Stimulated activated CD4-positive, alpha-beta T cell treated with anti-CD3 and anti-CD28 coated beads, Interleukin-2, amount 100 ng/mL, for 48 hours (primary cell): ENCODE results near the gene EFEMP2.
A peak's percentile ranks its signal among the peaks of the same experiment; 100 is the strongest.

Experiments
- DNase-seq, 2 donors: peaks; one replicate each; pipeline ENCODE4 v3.0.0-alpha.2; 2020

EFEMP2 gene

GRCh38 chr11:65872586-65873317, at the start of gene EFEMP2:
TSS of gene EFEMP2 (minus strand) at chr11:65872800. CDS start at chr11:65872354, 446 bp downstream.
- no peak for DNase-seq

GRCh38 chr11:65921876-65922275, 49.3 kb upstream of the EFEMP2 start:
- no peak for DNase-seq

- no peak for DNase-seq
Measured at GRCh38 chr11:65921033-65921555, 48.5 kb upstream of the EFEMP2 start.

GRCh38 chr11:65920372-65920802, 47.8 kb upstream of the EFEMP2 start:
- DNase-seq: no peak

GRCh38 chr11:65919573-65920371, 47.2 kb upstream of the EFEMP2 start:
- DNase-seq: peak in 1 of 2 donors; percentile 44

- DNase-seq: peak; percentile 99
Measured at GRCh38 chr11:65919141-65919572, 46.6 kb upstream of the EFEMP2 start, which contains the start of gene DRAP1. TSS of gene DRAP1 (plus strand) at chr11:65919426. CDS start at chr11:65919502, 76 bp downstream.

- no peak for DNase-seq
Measured at GRCh38 chr11:65918211-65919140, 45.9 kb upstream of the EFEMP2 start, which contains the start of gene C11orf68. TSS of gene C11orf68 (minus strand) at chr11:65919062. CDS start at chr11:65919031, 31 bp downstream.

- DNase-seq: no peak
Measured at GRCh38 chr11:65917434-65918210, 45.0 kb upstream of the EFEMP2 start.

GRCh38 chr11:65917077-65917433, 44.5 kb upstream of the EFEMP2 start:
- DNase-seq: no peak

- DNase-seq: no peak
Measured at GRCh38 chr11:65916391-65916790, 43.8 kb upstream of the EFEMP2 start.

- no peak for DNase-seq
Measured at GRCh38 chr11:65915821-65916251, 43.2 kb upstream of the EFEMP2 start.

- DNase-seq: no peak
Measured at GRCh38 chr11:65915101-65915820, 42.7 kb upstream of the EFEMP2 start.

GRCh38 chr11:65912845-65913244, 40.2 kb upstream of the EFEMP2 start:
- no peak for DNase-seq

GRCh38 chr11:65911682-65912568, 39.3 kb upstream of the EFEMP2 start:
- no peak for DNase-seq

- no peak for DNase-seq
Measured at GRCh38 chr11:65907878-65908277, 35.3 kb upstream of the EFEMP2 start.

- no peak for DNase-seq
Measured at GRCh38 chr11:65906602-65907001, 34.0 kb upstream of the EFEMP2 start.

- no peak for DNase-seq
Measured at GRCh38 chr11:65903715-65904114, 31.1 kb upstream of the EFEMP2 start.

- no peak for DNase-seq
Measured at GRCh38 chr11:65903068-65903481, 30.5 kb upstream of the EFEMP2 start.

- no peak for DNase-seq
Measured at GRCh38 chr11:65900899-65901180, 28.2 kb upstream of the EFEMP2 start.
